ENCODE results near the gene NACC1.
A peak's percentile ranks its signal among the peaks of the same experiment; 100 is the strongest.

Gene NACC1

GRCh38 chr19:13149628-13150186 lies 31.6 kb downstream of the NACC1 start:
- DNase-seq: no peak

- DNase-seq: peak; percentile 72 to 84
Observed at GRCh38 chr19:13150187-13150930, 32.3 kb downstream of the NACC1 start, which contains the start of the genes IER2 and STX10. Gene IER2 (plus strand): TSS chr19:13150411. CDS start chr19:13153187, 2,776 bp downstream. Gene STX10 (minus strand): TSS chr19:13150375. CDS start chr19:13150173, 202 bp downstream.

DNA sequence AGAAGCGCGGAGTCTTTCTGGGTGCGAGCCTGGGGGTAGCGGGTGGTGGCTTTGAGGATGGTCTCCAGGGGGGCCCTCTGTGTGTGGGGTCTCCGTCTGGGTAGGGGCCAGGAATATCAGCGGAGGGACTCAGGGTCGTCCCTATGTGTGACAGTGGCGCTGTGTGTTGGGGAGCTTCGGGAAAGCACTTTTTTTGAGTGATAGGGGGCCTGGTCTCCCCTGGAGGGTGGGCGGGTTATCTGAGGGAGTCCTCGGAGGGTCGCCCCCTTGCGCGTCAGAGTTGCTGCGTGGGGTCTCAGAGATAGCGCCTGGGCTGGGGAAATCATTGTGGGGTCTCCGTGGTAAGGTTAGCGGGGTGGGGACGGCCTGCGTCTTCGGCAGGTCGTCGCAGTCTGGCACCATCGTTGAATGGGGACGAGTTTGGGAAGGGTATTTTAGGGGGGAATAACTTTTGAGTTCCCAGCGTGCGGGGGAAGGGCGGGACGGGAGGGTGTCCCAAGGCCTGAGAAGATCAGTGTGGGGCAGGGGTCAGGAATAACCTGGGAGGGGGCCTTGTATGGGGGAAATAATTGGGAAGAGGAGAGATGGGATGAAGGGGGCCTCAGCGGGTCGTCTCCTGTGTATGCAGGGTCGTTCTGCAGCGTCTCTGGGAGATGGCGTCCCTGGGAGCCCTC lies 33.0 kb downstream of the NACC1 start:
- no peak for DNase-seq

GRCh38 chr19:13151605-13152355 lies 33.7 kb downstream of the NACC1 start:
- DNase-seq: peak; percentile 90

- no peak for DNase-seq
Observed at GRCh38 chr19:13152356-13152973, 34.4 kb downstream of the NACC1 start.

DNA sequence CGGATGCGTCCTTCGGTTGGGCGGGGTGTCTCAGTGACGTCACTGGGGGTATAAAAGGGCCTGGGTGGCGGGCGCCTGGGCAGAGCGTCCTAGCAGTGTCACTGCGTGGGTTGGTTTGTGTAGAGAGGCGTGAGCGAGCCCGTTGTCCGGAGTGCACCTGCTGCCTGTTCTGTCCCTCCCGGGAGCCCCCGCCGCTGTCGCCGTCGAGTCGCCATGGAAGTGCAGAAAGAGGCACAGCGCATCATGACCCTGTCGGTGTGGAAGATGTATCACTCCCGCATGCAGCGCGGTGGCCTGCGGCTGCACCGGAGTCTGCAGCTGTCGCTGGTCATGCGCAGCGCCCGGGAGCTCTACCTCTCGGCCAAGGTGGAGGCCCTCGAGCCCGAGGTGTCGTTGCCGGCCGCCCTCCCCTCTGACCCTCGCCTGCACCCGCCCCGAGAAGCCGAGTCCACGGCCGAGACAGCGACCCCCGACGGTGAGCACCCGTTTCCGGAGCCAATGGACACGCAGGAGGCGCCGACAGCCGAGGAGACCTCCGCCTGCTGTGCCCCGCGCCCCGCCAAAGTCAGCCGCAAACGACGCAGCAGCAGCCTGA lies 35.0 kb downstream of the NACC1 start:
- peak; percentile 92 to 97 for DNase-seq

- peak in 1 of 2 donors; percentile 61 for DNase-seq
Observed at GRCh38 chr19:13153569-13154240, 35.6 kb downstream of the NACC1 start.

- peak in 1 of 2 donors; percentile 61 for DNase-seq
Observed at GRCh38 chr19:13154241-13154778, 36.2 kb downstream of the NACC1 start.

- peak in 1 of 2 donors; percentile 28 for DNase-seq
Observed at GRCh38 chr19:13154911-13155471, 36.9 kb downstream of the NACC1 start.

DNA sequence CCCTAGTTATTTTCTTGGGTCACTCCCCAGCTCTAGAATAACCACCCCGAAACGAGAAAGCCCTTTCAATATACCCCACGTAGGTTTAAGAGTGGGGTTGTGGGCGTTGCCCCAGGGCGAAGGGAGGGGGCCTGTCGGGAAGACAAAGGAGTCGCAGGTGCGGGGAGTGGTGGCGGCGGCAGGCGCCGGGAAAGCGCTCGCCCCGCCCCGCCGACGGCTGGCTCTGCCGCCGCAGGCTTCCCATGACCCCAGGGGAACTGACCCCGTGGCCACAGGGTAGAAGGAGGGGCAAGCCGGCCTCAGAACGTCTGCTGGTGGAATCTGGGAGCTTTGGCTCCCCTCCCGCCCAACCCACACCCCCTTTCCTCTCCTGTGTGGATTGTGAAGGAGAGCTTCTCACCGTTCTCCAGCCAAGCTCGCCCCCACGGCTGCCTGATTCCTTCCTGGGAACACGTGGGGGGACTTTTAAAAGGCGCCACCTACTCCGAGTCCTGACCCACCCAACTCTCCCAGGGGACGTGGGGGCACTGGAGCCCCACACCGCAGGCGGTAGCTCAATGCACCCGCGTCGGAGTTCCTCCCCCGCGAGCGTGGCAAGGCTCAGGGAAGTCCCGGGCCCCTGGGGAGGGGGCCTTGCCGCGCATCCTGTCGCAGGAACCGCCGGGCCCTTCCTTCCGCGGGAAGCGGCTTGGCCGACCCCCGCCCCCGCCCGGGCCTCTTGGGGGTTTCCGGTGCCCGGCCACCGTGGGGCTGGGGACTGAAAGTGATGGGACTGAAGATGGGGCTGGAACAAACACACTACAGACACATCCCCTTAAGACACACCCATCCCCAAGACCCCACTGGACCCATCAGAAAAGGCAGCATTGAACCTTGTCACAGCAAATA lies 37.7 kb downstream of the NACC1 start:
- peak; percentile 32 to 48 for DNase-seq

GRCh38 chr19:13159713-13160112 lies 41.6 kb downstream of the NACC1 start:
- no peak for DNase-seq

DNA sequence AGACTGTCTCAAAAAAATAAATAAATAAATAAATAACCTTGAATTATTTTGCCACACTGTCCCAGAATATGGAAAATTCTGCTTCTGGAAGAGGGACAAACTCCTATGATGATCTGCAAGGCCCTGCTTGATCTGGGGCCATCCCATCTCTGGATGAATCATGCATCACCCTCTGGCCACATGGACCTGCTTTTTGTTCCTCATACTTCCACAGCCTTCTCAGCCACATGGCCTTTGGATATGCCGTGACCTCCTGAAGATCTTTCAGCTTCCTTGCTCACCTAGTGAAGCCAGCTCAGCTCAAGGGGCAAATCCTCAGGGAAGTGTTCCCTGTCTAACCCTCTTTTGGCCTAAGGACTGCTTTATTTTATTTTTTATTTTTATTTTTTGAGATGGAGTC lies 42.5 kb downstream of the NACC1 start:
- DNase-seq: no peak

DNA sequence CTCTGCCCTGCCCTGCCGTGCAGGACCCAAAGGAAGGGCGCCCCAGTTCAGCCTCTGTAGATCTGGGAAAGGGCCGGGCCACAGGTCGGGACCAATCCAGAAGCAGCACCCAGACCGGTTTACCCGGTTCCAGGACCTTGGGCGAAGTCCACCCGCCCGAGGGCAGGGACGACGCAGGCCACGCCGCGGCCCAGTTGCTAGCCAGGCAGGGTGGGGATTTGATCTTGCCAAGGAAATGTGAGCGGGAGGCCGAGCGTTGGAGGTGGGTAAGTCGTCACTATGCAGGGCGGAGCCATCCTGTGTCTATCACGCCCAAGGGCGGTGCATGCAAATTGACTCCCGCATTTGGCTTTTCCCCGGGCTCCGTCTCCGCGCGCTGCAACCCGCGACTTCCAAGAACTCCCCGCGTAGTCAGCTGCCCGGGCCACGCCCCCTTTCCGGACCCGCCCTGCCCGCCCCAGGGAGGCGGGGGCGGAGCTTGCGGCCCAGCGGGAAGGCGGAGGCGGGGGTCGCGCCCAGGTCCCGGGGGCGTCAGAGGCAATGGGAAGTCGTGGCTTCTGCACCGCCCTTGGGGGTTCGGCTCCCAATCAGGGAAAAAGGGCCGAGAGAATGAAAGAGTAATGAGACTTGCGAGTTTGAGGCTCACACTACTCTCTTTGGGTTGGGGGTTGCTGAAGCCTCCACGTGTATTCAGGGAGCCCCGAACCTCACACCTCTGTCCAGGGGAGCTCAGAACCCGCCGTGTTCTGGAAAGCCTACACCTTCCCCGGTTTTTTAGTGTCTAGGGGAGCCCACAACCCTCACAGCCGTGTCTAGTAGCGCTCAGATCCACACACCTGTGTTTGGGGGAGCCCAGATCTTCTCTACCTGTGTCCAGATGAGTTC lies 44.9 kb downstream of the NACC1 start:
- peak; percentile 67 to 81 for DNase-seq

DNA sequence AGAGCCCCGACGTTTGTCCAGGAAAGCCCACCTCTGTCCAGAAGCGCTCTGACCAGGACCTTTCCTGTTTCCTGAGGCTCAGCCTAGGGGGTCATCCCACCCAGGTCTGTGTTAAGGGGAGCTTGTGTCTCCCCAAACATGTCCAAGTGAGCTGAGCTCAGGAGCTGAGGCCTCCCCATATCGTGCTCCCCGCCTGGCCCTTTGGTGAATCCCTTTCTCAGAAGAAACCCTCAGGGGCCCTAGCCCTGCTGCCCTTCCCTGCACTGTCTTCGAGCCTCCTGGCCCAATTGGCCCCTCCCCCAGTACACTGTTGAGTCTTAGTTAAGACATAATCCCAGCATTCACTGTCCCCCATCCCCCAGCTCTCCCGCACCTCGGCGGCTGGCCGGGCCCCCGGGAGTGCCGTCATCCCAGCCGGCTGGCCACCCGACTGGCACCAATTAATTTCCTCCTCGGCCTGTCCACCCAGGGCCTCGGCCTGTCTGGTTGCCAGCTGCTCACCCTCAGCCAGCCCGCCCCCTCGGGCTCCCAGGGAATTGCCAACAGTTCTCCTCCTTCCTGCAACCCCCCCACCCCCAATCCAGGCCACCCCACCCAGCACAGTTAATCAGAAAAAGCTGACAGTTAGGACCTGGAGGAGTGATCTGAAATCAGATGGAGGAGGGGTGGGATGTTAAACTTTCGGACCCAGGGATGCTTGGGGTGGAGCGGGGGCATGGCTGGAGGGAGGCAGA lies 45.7 kb downstream of the NACC1 start:
- DNase-seq: peak; percentile 28 to 37

DNA sequence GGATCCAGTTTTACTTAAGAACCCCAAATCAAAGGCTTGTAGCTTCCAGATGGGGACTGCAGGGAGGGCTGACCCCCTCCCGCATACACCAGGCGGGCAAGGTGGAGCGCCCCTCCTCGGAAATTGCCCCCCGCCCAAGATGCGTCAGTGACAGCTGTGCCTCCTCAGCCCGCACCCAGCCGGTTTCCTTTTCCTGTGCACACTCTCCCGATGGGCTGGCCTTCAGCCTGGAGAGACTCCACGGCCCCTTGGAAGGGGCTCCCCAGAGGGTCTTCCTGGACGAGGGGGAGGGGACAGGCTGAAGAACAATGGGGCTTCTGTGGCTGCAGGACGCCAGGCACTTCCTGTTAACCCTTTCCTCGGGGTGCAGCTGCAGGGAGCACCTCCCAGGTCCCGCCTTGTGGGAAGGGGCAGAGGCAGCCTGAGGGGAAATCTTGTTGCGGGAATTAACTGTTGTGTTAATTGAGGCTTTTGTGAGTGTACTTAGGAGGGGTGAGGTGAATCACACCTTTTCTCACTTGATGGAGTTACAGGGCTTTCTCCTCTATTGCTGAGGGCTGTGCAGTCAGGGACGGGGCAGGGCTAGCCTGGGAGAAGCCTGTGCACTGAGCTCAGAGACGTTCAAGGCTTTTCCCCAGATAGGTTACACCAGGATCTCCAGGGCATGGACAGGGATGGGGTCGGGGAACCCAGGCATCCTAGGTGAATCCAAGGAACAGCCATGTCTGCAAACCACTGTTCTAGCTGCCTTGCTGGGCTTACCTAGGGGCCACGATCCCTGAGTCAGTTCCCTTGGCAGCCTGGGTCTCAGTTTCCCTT lies 46.5 kb downstream of the NACC1 start:
- DNase-seq: peak in 1 of 2 donors; percentile 88

DNA sequence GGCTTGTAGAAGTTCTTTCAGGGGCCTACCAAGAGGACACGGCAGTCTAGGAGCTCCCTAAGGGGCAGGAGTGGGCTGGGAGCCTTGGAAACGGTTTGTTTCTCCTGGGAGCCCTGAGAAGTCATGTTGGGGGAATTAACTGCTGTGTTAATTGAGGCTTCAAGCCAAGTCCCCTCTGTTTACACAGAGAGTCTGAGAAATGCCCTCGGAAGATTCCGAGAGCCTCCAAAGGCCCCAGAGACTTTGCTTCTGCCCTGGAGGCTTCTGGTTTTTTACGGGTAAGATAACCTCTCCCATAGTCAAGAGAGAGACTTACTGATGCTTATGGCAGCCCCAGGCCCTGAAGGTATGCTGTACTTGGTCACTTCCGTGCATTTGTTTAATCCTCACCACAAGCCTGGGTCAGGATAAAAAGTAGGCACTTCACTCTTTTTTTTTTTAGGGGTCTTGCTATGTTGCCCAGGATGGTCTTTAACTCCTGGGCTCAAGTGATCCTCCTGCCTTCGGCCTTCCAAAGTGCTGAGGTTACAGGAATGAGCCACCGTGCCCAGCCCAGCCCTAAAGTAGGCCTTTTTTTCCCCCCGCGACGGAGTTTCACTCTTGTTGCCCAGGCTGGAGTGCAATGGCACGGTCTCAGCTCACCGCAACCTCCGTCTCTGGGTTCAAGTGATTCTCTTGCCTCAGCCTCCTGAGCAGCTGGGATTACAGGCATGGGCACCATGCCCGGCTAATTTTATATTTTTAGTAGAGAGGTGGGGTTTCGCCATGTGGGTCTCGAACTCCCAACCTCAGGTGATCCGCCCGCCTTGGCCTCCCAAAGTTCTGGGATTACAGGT lies 47.3 kb downstream of the NACC1 start:
- no peak for DNase-seq
